ENCODE measurements around the gene CGGBP1.

DNA sequence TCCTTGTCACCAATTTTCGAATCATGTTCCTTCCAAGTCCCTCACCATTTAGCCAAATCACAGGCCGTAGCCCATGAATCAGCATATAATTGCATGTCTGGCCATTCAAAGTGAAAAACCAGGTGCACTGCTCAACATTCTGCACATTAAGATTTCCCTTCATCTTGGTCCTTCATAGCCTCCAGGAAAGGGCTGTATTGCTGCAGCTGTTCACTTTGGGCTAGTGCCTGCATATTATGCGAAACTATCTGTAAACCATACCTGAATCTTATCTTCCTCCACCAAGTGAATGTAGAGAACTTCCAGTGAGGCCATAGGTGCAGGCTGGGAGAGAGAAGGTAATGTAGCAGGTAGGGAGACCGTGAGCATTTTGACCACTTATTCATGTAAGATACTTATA, 18.3 kb downstream of the CGGBP1 start:
- TF ChIP-seq, protein P1, sequence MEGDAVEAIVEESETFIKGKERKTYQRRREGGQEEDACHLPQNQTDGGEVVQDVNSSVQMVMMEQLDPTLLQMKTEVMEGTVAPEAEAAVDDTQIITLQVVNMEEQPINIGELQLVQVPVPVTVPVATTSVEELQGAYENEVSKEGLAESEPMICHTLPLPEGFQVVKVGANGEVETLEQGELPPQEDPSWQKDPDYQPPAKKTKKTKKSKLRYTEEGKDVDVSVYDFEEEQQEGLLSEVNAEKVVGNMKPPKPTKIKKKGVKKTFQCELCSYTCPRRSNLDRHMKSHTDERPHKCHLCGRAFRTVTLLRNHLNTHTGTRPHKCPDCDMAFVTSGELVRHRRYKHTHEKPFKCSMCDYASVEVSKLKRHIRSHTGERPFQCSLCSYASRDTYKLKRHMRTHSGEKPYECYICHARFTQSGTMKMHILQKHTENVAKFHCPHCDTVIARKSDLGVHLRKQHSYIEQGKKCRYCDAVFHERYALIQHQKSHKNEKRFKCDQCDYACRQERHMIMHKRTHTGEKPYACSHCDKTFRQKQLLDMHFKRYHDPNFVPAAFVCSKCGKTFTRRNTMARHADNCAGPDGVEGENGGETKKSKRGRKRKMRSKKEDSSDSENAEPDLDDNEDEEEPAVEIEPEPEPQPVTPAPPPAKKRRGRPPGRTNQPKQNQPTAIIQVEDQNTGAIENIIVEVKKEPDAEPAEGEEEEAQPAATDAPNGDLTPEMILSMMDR (IDR thresholded peaks at IDR 0.05) = no peak
- TF ChIP-seq POLR2A (IDR thresholded peaks at IDR 0.05) = no peak
